NCI-H69 (cell line): ENCODE results near the gene PLCB4.

Experiments used
- DNase-seq: peaks from one replicate; lab custom pipeline; 2025; lab: John Stamatoyannopoulos, UW

The PLCB4 gene

DNA sequence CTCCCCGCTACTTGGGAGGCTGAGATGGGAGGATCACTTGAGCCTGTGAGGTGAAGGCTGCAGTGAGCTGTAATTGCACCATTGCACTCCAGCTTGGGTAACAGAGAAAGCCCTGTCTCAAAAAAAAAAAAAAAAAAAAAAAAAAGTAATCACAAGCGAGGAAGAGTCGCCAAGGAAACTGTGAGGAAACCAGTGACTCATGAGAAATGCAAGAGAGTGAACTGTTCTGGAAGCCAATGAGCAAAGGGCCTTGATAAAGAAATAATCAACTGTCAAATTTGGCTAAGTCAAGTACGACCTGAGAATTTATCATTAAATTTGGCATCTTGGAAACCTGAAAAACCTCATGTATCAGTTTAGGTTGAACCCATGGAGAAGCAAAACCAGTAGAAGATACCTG is 429.4 kb downstream of the PLCB4 start:
- DNase-seq: no peak

DNA sequence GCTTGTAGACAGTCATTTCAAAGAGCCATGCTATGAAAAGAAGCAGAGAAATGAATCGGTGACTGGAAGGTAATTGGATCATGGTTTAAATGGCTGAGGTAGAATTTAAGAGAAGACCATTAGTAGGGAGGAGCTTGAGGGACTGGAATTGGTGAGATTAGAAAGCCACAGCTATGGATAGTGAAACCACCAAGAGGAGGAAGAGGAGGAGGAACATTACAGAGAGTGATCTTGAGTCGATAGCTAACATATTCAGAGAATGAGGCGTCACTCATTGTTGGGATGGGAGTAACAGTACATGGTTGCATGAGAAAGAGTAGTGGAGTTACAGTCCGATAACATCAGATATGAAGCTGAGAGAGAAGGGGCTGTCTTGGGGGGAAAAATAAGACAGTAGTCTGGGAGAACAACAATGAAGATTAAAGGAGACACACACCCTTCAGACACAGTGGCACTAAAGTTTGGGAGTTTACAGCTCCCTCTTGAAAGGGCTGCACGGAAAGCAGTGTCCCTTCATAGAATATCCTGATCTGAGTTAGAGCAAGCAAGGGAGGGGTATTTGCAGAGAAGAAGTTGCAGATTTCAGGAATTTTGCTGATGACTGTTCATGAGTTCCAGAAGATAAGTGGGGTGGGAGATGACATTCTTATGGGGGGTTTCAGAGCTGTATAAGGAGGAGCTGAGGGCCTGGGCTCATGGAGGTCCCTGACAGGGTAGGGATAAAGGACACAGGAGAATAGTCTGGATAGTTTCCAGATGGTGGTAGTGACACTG is 430.4 kb downstream of the PLCB4 start:
- no peak for DNase-seq

DNA sequence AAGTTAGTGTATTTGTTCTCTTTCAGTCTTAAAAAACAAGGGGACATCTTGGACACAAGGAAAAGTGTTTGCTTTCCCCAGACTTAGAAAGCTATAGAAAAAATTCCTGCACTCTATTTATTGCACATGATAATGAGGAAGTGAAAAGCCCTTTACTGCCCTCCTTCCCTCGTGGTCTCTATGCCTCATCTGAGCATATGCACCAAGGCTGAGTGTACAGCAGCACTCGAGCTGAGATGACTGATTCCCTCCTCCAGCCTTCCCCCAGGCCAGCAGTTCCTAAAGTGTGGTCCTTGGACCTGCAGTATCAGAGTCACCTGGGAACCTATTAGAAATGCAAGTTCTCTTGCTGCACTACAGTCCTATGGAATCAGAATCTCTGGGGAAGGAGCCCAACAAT is 431.2 kb downstream of the PLCB4 start:
- DNase-seq: no peak

DNA sequence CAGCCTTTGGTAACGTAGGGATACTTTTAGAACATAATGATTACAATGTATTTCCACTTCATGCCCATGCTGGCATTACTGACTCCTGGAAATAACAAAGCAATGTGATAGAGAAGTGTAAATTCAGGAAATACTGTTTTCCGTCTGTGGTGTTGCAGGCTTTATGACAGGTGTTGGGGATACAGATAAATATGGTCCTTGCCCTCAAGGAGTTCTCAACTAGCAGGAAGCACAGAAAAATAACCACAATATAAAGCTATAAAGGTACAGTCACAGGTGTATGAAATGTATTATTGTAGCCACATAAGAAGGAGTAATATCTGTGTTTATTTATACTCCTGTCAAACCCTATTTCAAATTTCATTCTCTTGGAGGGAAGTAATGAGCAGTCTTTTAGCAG is 432.6 kb downstream of the PLCB4 start:
- no peak for DNase-seq

DNA sequence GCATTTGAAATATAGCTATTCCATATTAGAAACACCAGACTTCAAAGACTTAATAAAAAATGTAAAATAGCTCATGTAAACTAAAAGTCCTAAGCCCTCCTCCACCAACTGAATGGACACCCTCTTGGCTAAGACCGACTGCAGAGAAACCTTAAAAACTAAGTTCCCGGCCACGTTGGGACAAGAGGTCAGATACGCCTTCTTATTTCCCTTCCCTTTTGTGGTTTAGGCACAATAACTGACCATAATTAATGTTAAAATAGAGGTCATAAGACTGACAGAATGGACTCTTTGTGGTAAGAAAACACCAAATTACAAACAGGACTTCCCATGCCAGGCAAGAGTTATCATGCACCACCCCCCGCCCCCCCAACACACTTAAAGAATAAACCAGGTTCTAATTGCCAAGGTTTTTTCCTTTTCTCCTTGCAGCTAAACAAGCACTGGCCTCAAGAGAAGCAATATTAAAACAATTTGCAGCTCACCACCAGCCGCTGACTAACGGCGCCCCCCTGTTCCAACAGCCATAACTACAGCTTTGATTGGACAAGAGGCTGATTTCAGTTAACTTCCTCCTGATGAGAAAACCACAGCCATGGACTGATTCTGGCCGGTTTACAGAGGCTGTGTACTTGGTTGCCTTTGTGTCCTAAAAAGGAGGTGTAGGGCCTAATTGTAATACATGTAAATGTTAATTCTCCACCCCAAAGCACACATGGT is 434.8 kb downstream of the PLCB4 start:
- DNase-seq: peak; percentile 50

DNA sequence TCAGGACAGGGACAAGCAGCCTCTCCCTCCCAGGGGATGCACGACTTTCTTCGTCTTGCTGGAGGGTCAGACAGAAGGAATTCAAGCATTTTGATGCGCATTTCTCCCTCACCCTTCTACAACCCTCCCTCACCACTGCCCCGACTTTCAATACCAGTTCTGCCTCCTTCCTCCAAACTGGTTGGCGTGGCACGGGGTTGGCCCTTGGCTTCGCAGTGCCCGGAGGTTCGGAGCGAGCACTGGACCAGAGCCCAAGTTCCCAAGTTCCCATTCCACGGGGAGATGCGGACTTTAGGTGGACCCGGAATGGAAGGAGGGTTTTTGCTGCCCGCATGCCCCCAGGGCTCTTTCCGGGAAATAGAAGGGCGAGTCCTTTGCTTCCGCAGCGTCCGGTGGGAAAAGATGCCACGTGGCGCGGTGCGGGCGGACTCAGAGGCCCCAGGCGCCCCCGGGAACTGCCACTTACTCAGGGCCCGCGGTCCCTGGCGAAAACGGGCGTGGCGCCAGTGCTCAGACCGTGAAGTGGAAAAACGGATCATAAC is 437.5 kb downstream of the PLCB4 start:
- DNase-seq: no peak

DNA sequence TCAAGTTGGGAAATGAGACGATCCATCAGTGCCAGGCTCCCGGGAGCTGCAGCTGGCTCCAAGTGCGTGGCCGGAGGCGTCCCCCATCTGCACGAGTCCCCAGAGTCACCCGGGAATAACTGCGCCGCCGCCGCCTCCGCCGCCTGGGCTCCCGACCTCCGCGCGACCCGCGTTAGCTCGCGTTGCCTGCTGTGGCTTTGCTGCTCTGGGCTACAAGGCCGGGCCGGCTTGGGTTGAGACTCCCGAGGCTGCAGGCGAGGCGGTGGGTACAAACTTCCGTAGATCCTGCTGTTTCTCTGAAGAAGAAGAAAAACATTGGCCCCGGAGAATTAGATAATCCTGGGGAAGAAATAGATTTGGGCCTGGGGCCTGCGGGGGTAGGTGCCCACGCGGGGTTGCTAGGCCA is 438.1 kb downstream of the PLCB4 start:
- DNase-seq: no peak

DNA sequence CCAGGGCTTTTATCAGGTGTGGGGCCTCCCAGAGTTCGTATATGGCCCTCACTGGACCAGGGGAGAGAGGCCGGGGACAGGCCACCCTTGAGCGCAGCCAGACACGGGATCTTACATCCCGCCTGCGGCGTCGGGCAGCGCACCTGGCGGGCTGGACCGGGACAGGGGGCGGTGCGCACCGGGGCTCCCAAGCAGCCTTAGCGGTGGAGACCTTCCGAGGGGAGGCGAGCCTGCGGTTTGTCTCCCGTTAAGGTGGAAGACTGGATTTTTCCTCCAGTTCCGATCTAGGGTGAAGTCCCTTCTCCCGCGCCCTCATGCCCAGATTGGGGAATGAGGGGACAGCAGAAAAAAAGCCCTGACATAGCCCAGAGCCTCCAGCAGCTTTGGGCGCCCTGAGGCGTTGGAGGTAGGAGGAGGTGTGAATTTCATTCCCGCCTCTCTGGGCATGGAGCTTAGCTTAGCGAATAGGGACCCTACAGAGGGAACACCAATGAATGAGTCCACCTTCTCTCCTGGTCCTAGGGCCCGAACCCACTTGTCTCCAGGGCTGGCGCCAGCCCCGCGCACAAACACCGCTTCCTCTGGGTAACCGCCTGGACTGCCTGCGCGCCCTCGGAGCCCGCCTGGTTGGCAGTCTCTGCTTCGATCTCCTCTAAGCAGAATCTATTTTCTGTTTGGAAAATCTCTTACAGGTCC is 438.8 kb downstream of the PLCB4 start:
- no peak for DNase-seq

DNA sequence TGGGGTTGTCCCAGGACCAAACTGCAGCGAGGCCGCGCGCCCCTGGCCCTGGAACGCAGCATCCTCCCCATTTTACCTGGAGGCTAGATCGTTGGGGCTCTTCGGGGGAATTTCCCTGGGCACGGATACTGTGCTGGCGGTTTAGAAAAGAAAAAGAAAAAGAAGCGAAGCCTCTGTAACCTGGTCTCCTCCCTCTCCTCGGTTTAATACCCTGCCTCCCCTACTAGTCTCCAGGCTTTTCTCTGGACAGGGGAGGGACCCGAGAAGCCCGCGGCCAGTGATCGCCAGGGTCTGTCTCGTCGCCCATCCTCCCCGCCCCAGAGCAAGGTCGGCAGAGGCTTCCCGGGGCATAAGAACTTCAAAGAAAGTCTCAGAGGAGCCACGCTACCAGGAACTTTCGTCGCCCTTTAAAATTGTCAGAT is 439.4 kb downstream of the PLCB4 start:
- DNase-seq: no peak

DNA sequence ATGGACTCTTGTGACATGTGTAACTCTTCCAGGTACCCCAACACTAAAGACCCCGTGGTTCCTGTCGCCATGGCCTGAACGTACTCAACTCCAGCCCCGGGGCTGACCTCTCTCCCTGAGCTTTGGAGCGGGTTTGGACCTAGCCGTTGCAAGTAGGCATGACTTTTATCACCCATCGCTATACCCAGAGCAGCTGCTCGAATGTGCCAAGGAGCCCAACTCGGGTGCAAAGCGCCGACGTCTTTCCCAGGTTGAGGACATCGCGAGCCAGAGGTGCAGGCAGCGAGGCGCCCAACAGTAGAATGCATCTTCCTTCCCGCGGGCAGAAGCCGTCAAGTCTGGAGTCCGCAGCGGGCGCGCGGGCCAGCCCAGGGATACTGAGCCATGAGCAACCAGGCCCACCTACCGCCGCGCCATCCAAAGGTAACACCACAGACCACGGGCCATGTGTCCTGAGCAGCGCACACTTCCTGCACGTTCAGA is 439.9 kb downstream of the PLCB4 start:
- DNase-seq: no peak

DNA sequence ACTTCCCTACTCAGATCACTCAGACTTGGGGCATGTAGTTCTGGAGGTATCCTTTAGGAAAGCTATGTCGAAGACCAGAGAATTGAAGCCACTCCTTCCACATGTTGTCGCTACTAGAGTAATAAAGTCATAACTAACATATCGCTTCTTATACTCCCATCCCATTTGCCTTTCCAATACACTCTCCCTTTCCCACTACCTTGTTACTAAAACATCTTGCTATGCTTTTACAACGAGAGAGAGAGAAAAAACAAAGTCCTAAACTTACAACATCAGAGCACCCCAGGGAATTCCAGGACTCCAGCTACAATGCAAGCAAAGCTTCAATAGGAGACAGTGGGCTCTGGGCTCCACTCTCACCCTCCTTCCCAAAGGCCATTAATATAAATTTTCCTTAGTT is 440.4 kb downstream of the PLCB4 start:
- no peak for DNase-seq

DNA sequence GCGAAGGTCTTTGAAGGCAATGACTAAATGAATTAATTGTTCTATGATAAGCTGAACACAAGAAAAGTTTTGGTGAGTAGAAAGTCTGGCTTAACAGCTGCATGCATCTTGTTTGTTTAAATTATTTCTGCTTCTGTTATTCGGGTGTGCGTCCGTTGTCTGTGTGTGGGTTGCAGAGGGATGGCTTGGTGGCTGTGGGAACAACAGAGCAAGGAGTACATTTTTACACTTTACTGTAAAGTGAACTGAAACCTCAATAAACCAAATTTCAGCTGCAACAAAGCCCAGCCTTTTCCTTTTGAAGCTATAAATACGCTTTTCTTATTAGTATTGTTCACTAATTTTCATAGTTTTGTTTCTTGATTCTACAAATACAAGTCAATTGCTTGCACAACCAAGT is 442.0 kb downstream of the PLCB4 start:
- DNase-seq: no peak

DNA sequence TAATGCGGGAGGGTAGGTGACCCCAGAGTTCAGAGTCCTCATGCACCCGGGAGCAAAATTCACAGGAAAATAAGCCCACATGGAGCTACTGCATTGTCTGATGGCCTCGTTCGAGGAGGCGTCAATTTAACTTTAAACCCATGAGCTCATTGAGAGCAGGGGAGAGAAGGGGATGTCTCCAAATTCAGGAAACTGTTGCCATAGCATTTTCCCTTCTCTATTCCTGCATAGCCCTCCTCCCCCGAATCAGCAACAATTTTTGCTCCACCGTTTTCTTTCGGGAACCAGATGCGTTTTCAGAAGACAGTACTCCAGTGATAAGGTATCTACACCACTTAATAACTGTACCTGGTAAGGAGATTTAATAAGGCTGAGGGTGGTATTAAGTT is 445.2 kb downstream of the PLCB4 start:
- DNase-seq: peak; percentile 47

DNA sequence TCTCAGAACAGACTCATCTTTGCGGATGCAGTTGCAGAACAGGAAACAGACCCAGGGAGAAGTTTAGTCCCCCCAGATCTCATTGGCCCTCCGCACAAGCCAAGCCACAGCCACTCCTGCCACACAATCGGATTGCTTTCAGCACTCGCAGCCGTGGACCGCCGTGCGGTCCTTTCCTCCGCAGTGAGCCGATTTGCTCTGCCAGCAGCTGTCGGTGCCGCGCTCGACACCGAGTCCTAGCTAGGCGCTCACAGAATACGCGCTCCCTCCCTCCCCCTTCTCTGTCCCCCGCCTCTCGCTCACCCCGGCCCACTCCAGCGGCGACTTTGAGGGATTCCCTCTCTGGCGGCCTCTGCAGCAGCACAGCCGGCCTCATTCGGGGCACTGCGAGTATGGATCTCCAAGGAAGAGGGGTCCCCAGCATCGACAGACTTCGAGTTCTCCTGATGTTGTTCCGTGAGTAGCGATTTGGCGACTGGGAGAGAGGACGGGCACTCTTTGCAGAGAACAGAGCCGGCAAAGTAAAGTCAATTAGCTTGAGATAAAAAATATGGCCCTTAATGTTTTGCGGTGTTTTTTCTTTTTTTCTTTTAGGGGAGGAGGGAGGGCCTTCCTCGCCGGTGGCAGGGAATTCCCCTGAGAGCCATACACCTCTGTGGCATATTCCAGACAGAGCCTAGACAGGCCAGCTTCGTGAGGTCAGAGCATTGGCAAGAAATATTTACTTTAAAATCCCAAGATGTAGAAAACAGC is 445.8 kb downstream of the PLCB4 start, which contains the start of gene LAMP5:
Gene LAMP5 (plus strand): TSS at position 130 of the 753 bp plus-strand sequence. CDS start 263 bp downstream, at position 393.
- DNase-seq: peak; percentile 75

DNA sequence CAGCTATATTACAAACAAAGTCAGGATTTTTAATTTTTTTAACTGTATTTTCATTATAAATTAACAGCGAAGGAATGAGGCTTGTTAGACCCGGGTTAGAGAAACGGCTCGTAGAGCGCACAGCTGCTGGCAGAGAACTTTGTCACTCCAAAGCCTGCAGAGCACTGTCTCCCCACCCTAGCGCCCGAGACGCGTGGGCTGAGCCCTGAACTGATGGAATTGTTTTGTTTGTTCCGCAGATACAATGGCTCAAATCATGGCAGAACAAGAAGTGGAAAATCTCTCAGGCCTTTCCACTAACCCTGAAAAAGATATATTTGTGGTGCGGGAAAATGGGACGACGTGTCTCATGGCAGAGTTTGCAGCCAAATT is 446.3 kb downstream of the PLCB4 start:
- DNase-seq: no peak

DNA sequence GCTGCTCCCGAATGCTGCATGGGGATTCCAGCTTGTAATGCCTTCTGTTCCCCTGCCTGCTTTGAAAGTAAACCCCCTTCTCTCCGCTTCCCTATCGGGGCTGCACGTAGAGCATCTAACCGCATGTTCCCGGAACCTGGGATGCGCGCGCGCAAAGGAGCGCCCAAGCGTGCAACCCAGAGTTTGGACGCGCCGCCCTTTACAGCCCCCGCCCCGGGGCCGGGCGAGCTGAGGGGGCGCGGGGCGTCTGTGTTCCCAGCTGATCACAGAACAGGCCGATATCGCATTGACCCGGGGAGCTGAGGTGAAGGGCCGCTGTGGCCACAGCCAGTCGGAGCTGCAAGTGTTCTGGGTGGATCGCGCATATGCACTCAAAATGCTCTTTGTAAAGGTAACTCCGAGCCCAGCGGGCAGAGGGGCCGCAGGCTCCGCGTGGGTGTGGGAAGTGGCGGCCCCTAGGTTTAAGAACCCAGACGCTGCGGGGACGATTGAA is 446.9 kb downstream of the PLCB4 start:
- no peak for DNase-seq

DNA sequence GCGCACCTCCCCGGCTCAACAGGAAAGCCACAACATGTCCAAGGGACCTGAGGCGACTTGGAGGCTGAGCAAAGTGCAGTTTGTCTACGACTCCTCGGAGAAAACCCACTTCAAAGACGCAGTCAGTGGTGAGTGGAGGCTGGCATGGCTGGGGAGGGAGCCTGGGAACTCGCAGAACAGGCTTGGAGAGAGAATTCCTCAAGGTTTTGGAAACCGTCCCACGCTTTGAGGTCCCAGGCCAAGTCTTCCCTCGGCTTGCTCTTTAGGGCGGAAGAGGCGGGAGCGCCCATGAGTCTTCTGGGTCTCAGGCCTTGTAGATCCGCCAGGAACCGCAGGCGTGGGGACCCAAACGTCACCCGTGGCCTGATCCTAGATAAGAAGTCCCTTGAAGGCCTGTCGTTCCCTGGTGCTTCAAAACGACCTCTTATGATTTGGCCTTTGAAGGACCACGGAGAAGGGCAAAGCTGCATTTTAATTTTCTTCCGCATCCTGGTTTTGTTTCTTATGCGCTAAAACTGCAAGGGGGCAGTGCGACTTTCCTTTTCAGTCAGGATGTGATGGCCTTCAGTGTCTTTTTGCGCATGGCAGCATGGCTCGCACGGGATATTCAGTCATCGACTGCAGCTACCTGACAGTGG is 447.5 kb downstream of the PLCB4 start:
- no peak for DNase-seq

DNA sequence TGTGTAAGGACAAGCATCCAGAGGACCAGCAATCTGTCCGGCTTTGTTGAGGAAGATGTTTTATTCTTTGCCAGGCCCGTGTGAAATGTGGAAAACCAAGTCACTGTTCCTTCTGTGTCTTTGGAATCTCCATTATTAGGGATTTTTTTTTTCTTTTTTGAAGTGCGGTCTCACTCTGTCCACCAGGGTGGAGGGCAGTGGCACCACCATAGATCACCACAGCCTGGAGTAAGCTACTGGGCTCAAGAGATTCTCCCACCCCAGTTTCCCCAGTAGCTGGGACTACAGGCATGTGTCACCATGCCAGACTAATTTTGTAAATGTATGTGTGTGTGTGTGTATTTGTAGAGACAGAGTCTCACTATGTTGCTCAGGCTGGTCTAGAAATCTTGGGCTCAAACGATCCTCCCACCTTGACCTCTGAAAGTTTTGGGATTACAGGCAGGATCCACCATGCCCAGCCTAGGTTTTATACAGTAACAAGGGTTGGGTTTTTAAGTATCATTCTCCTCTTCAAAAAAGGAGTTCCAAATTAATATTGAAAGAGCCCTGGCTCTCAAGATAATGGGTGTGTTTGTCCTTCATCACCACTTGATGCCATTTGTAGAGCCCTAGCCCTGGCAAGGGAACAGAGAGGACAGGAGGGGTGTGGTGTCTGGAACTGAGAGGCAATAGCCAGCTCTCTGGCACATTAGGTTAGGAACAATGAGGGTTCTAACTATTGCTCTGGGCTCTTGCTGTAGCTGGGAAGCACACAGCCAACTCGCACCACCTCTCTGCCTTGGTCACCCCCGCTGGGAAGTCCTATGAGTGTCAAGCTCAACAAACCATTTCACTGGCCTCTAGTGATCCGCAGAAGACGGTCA is 448.6 kb downstream of the PLCB4 start:
- DNase-seq: no peak

DNA sequence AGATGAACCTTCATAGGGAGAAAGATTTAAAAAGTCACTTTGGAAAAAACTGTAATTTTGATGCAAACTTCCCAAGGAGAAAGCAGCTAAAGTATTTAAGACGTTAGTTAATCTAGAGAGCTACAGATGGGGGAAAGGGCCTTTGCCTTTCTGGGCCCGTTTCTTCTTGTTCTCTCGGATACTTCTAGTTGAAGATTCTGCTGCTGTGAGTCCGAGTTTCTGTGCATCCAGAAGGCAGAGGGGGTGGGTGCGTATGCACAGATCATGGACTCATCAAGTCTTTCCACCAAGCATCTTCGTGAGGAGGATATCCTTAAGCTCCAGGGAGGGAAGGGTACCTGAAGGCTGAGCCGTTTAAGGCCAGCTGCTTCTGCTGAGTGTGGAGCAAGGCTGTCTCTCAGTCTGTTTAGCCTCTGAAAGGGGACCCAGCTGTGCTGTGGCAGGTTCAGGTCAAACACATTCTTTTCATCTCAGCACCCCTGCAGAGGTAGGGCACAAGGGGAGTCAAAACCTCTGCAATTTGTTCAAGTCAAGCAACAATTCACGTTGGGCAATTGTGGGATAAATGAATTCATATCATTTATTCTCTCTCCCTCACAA is 449.8 kb downstream of the PLCB4 start:
- DNase-seq: peak; percentile 96

DNA sequence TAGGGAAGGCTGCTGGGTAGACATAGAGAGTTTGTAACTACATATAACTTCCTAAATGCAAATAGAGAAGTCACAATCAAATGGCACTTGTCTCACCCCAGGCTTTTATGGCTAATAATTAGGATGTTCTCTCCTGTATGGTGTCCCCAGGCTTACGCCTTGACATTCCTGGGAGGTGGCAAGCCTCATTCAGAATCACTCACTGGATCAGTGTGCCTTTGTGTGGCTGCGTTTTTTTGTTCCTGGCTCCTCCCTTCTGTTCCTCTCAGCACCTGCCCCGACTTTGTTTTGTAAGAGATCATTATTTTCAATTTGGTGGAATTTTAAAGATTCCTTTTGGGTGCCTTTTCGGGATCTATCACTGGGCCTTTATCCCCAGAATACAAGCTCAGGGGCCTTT is 451.2 kb downstream of the PLCB4 start:
- DNase-seq: peak; percentile 85
